Breast epithelium (tissue), 3 donors: ENCODE measurements around the gene ISG20L2.

Experiments
- CTCF ChIP-seq, 3 donors: fragments of 450-650 bp; IDR thresholded peaks; one replicate each; pipeline ENCODE4 v1.5.1; 2016 to 2017; ENCODE audit warnings: antibody characterized with exemption in 3 of 3, mild to moderate bottlenecking in 3 of 3, moderate library complexity in 3 of 3
- POLR2A ChIP-seq: fragments of 450-650 bp; IDR thresholded peaks from one replicate; pipeline ENCODE4 v1.6.1; 2016; ENCODE audit warnings: antibody characterized with exemption, mild to moderate bottlenecking, moderate library complexity

GRCh38 chr1:156694690-156694962, 33.9 kb downstream of the ISG20L2 start:
- no peak for TF ChIP-seq CTCF (IDR thresholded peaks at IDR 0.05)
- TF ChIP-seq POLR2A = no peak
